SKM-1 treated with dmso at 0.1 percent for 144 hours (cell line): ENCODE measurements around the gene INSL3.

ENCODE experiments used
- DNase-seq: peaks from one replicate; lab custom pipeline; 2025; ENCODE audit not compliant: unreplicated experiment; lab: John Stamatoyannopoulos, UW

The INSL3 gene

GRCh38 chr19:17846146-17846545 lies 24.8 kb upstream of the INSL3 start:
- no peak for DNase-seq

DNA sequence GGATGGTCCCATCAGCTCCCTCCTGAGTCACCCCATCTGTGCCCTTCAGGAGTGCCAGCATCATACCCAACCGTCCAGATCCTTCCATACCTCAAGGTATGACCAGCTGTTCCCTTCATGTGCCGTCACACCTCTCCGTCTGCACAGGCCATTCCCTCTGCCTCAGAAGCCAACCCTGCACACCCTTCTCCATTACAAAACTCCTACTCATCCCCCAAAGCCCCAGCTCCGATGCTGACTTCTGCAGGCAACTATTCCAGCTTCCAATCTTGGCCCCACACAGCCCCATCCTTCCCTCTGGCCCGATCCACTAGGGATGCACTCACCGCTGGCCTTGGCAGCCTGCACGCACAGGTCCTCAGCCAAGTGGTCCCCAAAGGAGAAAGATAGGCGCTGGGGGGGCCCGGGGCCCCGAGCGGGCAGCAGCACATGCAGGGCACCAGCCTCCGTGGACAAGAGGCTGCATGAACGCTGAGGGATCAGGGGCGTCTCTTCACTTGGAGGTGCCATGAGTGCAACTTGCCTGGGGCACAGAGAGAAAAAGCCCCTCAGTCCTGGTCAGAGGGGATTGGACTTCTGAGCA lies 22.7 kb upstream of the INSL3 start:
- no peak for DNase-seq

GRCh38 chr19:17843292-17843827 lies 22.0 kb upstream of the INSL3 start:
- no peak for DNase-seq

GRCh38 chr19:17842663-17843291 lies 21.5 kb upstream of the INSL3 start:
- no peak for DNase-seq

DNA sequence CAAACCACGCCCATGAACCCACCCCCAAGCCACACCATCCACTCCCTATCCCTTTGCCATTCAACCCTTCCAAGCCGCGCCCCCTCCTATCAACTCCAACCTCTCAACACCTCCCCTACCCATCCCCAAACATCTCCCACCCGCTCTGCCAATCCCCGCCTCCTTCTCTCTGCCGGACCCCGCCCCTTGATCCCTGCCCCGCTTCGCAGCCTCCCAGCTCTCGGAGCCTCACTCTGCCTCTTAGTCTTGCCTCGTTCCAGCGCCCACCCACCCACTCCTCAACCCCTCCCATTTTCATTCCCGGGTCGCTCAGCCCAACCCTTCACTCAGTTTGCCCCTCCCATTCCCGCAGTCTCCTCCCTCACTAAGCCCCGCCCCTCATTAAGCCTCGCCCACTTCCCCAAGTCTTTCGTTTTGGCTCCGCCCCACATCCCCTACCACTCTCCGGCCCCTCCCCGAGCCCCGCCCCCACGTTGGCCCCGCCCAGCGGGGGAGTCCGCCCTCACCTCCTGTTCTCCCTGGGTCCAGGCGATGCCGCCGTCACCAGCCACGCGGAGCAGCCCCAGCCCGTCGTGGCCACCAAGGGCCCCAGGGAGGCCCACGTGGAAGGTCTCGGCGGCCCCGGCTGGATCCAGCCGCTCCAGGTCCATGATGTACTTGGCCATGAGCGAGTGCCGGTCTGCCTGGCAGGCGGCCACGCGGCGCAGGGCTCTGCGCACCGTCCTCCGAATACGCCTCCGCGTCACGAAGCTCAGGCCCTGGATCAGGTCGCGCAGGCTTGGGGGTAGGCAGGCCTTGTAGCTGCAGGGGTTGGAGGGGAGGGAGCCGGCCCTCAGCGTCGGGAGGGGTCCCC lies 20.7 kb upstream of the INSL3 start:
- DNase-seq = no peak

DNA sequence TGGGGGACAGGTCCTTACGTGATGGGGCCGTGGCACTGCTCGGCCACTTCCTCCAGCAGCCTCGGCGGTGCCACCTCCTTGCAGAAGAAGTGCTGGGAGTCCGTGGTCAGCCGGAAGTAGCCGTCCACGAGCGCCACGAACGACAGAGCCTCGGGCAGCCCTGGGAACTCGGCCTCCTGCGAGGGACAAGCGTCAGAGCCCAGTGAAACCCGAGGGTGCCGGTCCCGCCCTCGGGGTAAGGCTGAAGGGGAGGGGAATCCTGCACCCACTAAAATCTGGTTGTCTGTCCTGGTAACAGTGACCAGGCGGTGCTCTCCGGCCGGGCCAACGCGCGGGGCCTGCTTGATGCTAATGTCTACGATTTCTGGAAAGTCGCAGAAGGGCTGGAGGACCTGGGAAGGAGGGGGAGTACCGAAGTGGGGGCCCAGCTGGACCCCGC lies 20.1 kb upstream of the INSL3 start:
- no peak for DNase-seq

DNA sequence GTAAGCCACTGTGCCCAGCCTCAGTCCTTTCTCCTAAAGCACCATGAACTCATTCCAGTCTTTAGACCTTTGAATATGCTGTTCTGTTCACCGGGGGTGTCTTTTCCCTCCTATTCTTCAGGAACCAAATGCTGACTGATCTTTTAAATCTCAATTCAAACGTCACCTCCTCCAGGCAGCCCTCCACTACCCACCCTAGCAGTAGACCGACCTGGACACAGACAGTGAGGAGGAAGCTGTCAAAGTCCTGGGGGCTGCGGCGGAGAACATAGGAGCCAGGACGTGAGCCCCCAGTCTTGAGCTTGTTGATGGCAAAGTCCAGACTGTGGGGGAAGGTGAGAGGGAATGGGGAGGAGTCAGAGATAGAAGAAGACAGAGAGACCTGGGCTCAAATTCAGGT lies 18.7 kb upstream of the INSL3 start:
- DNase-seq = no peak

DNA sequence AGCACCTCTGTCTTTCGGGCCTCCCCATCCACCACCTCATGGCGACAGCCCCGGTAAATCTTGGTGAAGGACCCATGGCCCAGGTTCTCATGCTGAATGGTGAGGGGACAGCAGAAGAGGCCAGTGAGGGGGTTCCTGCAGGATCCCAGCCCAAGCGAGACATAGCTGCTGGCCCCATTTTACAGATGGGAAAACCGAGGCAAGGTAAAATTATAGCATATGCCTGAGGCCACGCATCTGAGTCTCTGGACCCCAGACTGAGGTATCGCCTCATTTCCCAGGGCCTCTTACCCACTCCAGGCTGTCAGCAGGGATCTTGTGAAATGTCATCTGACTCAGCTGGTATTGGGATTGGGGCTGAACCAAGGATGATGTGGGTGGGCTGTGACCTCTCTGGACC lies 16.7 kb upstream of the INSL3 start:
- no peak for DNase-seq

DNA sequence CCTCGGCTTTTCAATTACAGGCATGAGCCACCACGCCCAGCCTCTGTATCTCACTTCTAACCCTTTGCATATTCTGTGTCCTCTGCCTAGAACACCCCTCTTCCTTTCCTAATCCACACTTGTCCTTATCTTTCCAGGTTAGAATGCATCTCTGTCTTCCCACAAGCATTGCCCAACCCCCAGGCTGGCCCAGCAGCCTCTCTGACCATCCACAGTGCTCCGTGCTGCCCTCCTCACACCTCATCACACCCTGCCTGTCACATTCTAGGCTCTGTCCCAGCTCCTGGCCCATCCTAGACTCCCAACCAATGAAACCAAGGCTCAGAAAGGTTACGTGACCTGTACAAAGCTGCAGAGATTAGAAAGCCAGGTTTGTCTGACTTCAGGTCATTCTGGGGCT lies 15.2 kb upstream of the INSL3 start:
- no peak for DNase-seq

DNA sequence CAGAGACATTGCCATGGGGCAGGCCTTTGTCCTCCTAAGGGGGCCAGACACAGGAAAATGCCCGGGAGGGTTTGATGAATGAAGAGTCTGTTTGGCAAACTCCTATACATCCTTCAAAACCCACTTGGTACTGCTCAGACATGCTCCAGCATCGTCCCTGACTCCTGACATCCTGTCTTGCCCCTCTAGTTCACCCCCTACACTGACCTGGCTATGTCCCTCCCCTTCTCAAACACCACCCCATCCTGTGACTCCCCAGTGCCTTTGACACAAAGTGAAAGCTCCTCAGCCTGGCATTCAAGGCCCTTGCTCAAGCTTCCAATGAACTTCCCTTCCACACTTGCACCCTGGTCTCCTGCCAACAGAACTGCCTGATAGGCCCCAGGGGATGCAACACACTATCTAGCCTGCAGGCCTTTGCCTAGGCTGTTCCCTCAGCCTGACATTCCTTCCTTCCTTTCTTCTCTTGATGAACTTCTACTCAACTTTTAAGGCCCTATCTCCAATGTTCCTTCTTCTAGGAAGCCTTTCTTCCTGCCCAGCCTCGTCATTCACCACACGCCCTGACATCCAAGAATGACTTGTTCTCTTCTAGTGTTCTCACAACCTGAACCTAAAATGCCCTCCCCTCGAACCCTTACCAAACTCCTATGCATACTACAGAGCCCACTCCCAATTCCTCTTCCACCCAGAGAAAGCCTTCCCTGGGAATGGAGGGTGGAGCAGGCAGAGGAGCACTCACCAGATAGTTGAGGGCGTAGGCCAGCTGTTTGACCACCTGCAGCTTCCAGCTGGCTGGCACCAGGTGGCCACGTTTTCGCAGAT lies 14.1 kb upstream of the INSL3 start:
- DNase-seq = no peak

DNA sequence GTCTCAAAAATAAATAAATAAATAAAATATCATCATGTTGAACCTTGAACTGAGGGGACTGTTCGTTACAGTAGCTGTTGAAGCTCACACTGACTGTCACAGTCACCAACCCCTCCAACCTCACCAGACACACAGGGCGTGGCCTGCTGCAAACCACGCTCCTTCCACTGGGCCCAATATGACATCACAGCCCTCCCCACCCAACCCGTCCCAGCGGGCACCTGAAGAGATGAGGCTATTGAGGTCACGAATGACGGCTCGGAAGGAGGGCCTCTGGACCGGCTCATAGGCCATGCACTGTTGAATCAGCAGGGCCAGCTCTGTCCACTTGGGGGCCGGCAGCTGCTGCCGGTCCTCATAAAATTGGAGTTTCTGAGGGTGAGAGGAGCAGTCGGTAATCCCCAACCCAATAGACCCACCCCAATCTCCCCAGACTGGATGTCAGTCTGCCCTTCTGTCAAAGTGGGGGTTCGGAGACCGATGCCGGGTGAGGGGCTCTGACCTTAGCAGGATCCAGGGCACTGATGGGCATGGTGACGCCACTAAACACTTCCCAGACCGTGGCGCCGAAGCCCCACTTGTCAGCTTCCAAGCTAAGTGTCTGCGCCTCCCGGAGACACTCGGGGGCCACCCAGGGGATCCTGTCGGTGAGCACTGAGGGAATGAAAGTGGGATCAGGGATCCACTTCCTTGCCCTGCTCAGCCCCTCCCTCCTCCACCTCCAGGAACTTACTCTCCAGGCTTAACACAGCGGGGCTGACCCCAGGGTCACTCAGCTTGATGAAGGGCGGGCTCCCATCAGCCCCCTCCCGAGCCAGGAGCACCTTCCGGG lies 13.2 kb upstream of the INSL3 start:
- DNase-seq = no peak

- no peak for DNase-seq
Observed at GRCh38 chr19:17832443-17833208, 11.3 kb upstream of the INSL3 start.

DNA sequence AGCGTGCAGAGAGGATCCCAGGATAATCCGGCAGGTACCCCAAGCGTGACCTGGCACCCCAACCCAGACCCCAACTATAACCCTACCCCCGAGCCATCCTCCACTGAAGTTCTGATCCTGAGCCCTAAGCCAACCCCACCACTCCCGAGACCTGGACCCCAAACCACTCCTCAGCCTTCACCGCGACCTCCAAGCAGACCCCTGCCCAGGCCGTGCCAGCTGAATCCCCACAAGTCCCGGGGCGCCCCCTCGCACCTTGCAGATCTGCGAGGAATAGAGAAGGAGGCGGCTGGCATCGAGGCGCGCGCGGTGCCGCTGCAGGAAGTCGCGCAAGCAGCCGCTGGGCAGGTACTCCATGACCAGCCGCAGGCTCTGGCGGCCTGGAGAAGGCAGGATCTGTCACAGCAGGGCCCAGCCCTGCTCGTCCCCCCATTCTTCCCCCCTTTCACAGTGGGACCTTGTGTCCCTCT lies 10.1 kb upstream of the INSL3 start:
- no peak for DNase-seq

DNA sequence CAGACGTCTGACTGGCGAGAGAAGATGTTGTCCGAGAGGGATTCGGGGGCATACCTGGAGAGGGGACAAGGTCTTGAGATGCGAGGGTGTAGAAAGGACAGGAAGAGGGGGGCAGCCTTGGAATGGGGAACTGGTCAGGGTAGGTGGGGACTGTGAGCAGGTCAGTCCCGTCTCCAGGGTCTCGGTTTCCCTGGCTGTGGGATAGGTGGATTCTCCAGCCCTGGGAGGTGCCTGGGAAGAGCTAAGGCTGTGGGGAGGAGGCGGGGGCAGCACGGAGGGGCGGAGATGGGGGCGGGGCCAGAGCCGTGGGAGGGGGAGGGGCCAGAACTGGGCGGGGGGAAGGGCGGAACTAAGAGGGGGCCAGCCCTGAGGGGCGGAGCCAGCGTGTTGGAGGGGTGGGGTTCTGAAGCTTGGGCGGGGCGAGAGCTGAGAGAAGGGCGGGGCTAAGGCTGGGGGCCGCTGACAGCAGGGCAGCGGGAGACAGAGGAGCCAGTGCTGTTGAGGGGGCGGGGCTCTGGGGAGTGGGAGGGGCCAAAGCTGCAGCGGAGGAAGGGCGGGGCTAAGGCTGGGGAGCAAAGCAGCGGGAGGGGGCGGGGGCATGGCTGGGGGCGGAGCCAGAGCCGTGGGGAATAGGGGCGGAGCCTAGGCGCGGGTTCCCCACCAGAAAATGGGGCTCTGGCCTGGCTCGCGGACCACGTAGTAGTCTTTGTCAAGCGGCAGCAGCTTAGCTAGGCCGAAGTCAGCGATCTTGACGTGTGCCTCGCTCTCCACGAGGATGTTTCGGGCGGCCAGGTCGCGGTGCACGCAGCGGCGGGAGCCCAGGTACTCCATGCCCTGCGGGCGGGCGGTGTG lies 9.5 kb upstream of the INSL3 start:
- DNase-seq = no peak

GRCh38 chr19:17829855-17830566 lies 8.7 kb upstream of the INSL3 start:
- DNase-seq = no peak

- DNase-seq = no peak
Observed at GRCh38 chr19:17826508-17827056, 5.3 kb upstream of the INSL3 start.

DNA sequence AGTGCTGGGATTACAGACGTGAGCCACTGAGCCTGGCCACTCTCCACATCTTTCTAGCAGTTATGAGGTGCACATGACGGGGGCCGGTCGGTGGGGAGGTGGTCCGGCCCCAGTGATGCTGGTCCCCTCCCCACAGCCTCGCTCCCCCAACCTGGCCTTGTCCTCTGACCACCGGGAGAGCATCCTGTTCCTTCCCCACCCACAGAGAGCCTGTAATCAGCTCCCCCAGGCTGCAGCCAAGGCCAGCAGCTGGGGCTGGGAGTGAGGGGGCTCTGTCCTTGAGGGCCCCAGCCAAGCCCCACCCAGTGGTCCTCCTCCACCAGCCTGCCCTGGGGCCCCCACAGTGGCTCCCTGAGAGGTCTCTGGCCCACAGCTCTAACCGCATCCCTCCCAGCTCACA lies 3.0 kb upstream of the INSL3 start:
- no peak for DNase-seq
